HL-60 (cell line): ENCODE data around the gene NAPEPLD.

Experiments used
- CTCF ChIP-seq: IDR thresholded peaks from one replicate; pipeline ENCODE4 v1.5.1; 2011; ENCODE audit warnings: low read length, control low read depth, inconsistent platforms; ENCODE audit not compliant: insufficient read depth
- GABPA ChIP-seq: IDR thresholded peaks from 2 replicates; pipeline ENCODE4 v1.6.1; 2012; ENCODE audit warnings: low read depth
- POLR2AphosphoS5 ChIP-seq: IDR thresholded peaks from 2 replicates; pipeline ENCODE4 v1.6.1; 2012; ENCODE audit warnings: low read depth
- TF ChIP-seq, protein P1 (sequence below): IDR thresholded peaks from 2 replicates; pipeline ENCODE4 v1.6.1; 2012; ENCODE audit warnings: low read depth; ENCODE audit not compliant: insufficient replicate concordance

DNA sequence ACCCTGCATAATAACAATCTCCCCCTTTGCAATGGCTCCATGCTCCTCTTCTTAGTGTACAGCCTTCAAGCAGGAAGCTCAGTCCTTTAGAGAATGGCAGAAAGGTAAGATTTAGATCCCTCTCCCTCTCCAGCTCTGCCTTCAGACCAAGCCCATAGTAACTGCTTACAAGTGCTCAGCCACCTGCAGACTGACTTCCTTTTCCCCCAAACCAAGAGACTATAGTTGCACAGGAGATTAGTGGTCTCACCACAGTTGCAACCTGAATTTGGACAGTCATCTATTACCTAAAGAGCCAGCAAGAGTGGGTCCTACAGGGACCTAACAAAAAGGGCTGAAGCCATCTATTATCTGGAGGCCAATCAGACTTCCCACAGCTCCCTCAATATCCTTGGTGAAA lies 90.8 kb downstream of the NAPEPLD start:
- no peak for TF ChIP-seq CTCF
- TF ChIP-seq, protein P1, sequence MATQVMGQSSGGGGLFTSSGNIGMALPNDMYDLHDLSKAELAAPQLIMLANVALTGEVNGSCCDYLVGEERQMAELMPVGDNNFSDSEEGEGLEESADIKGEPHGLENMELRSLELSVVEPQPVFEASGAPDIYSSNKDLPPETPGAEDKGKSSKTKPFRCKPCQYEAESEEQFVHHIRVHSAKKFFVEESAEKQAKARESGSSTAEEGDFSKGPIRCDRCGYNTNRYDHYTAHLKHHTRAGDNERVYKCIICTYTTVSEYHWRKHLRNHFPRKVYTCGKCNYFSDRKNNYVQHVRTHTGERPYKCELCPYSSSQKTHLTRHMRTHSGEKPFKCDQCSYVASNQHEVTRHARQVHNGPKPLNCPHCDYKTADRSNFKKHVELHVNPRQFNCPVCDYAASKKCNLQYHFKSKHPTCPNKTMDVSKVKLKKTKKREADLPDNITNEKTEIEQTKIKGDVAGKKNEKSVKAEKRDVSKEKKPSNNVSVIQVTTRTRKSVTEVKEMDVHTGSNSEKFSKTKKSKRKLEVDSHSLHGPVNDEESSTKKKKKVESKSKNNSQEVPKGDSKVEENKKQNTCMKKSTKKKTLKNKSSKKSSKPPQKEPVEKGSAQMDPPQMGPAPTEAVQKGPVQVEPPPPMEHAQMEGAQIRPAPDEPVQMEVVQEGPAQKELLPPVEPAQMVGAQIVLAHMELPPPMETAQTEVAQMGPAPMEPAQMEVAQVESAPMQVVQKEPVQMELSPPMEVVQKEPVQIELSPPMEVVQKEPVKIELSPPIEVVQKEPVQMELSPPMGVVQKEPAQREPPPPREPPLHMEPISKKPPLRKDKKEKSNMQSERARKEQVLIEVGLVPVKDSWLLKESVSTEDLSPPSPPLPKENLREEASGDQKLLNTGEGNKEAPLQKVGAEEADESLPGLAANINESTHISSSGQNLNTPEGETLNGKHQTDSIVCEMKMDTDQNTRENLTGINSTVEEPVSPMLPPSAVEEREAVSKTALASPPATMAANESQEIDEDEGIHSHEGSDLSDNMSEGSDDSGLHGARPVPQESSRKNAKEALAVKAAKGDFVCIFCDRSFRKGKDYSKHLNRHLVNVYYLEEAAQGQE, result no peak
- no peak for TF ChIP-seq GABPA
- TF ChIP-seq POLR2AphosphoS5, result no peak
